GM19043 (cell line): ENCODE results near the gene GCH1.
"Not testable (repeated sequence)": the region's sequence is repeated elsewhere in the genome, so short reads cannot be mapped to it uniquely, and the experiment has no call there.

ENCODE experiments used
- ATAC-seq: cut with Tn5 transposase; IDR thresholded peaks from one replicate; pipeline ENCODE4 v1.9.1; 2021; ENCODE audit warnings: low read depth; ENCODE audit not compliant: unreplicated experiment

GCH1 gene

DNA sequence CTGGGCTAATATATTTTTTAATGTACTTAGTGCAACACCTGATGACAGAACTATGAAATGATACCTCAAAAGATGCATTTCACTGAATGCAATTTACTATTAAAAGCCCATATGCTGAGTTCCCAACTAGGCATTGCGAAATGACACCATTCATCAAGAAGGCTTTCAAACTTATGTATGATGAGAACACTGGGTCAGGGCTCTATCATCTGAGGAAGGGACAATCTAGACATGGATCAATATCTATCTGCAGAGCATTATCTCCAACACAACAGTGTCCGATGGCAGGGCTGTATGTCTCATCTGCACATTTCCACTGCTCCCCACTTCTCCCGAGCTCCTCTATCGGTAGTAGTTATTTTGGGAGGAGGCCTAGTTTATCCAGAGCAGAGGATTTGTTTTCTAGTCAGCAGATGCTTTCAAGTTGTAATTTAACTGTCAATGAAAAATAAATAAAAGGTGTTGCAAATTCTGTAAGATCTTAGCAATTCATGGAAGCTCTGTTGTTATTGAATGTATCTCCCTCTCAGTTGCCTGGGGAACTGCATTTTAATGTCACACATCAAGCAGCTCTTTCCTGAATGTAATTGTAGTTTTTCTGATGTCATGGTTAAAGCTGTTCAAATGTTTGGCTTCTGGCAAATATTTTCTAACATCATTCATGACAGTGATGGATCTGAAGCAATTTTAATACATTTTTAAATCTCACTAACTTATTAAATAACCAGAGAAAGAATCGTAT lies 7.4 kb upstream of the GCH1 start:
- ATAC-seq: no peak

DNA sequence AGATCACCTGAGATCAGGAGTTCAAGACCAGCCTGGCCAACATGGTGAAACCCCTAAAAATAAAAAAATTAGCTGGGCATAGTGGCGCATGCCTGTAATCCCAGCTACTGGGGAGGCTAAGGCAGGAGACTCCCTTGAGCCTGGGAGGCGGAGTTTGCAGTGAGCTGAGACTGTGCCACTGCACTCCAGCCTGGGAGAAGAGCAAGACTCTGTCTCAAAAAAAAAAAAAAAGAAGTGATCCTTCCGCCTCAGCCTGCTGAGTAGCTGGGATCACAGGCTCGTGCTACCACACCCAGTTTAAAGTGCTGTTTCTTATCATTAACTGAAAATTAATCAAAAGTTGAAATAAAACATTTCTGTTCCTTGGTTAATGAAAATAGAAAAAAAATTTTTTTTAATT lies 6.3 kb upstream of the GCH1 start:
- not testable (repeated sequence) for ATAC-seq

DNA sequence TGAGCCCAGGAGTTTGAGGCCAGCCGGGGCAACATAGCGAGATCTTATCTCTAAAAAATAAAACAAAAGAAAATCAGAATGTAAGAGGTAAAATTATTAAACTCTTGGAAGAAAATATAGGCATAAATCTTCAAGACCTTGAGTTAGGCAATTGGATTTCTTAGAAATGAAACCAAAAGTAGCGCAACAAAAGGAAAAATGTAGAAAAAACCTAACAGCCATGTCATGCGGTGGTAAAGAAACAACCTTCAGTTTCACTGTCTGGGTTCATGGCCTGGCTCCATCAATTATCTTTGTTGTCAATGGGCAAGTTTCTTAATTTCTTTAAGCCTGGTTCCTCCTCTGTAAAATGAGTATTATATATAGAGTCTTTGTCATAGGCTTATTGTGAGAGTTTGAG lies 5.6 kb upstream of the GCH1 start:
- ATAC-seq: no peak

DNA sequence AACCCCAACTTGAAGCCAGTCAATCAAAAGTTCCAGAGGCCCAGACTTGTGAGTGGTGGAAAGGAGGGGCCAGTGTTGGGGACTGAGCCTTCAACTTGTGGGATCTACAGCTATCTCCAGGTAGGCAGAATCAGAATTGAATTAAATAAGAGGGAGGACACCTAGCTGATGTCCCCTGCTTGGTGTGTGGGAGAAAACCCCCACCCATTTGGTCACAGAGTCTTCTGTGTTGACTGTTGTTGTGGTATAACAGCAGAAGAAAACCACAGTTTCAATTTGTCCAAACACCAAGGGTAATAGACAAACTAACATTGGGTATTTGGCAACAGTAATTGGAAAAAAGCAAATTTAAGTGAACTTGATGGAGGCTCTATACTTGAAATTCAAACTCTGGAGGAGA lies 3.4 kb upstream of the GCH1 start:
- ATAC-seq: no peak

DNA sequence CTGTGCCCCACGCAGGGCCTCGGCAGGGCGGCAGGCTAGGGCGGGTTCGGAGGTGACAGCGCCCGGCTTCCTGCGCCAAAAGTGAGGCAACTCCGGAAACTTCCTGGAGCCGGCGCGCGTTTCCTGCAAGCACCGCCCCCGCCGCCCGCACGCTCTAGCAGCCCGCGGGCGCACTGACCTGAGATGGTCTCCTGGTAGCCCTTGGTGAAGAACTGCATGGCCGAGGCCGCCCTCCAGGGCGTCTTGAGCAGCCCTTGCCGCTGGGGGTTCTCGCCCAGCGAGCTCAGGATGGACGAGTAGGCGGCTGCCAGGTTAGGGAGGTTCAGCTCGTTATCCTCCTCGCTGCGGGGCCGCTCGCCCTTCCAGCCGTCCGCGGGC lies 494 bp downstream of the GCH1 start:
- ATAC-seq: peak; percentile 43

DNA sequence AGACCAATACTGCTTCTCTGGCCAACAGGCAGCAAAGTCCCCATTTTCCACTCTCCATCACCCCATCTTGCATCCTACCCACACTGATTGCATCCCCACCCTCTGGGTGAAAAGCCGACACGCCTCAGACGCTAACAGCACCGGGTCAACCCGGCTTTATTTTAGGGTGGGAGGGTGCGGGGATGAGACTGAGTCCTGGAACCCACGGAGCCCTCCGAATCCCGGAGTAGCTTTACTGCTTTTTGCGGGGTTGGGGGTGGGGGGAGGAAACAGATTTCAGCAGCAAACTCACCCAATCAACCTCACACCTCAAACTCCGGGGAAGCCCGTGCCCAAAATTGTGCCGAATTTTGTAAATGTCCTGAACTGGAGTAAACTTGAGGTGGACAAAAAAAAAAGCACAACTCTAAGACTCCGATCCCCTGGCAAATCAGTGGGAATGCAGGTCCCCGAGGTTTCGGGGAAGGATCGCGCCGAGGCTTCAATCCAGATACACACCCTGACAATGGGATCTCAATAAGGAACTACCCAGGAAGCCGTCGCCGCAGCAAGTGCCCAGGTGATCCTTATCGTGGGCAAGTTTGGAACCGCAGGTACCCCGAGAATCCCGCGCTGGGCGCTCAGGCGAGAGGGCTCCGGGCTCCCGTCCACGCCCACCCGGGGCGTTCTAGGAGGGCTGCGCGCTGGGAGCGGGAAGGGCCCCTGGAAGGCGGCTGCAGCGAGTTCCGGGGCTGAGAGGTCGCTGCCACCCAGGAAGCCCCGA lies 1.1 kb downstream of the GCH1 start:
- ATAC-seq: no peak

- no peak for ATAC-seq
Observed at GRCh38 chr14:54899573-54899972, 3.1 kb downstream of the GCH1 start.

DNA sequence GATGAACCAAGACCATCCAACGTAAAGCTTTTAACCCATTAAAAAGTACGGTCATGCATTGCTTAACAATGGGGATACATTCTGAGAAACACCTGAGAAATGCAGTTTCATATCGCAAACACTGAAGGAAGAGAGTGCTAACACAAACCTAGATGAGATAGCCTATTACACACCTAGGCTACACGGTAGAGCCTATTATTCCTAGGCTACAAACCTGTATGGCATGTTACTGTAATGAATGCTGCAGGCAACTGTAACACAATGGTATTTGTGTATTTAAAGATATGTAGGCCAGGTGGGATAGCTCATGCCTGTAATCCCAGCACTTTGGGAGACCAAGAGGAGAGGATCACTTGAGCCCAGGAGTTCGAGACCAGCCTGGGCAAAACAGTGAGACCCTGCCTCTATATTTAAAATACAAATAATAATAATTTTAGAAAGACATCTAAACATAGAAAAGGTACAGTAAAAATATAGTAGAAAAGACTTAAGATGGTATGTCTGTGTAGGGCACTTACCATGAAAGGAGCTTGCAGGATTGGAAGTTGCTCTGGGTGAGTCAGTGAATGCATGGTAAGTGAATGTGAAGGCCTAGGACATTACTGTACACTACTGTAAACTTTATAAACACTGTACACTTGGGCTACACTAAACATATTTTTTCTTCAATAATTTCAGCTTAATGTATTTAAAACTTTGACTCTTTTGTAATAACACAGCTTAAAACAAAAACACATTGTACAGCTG lies 4.6 kb downstream of the GCH1 start:
- ATAC-seq: not testable (repeated sequence)

GRCh38 chr14:54895683-54896082 lies 6.9 kb downstream of the GCH1 start:
- ATAC-seq: no peak

GRCh38 chr14:54894995-54895394 lies 7.6 kb downstream of the GCH1 start:
- ATAC-seq: no peak

DNA sequence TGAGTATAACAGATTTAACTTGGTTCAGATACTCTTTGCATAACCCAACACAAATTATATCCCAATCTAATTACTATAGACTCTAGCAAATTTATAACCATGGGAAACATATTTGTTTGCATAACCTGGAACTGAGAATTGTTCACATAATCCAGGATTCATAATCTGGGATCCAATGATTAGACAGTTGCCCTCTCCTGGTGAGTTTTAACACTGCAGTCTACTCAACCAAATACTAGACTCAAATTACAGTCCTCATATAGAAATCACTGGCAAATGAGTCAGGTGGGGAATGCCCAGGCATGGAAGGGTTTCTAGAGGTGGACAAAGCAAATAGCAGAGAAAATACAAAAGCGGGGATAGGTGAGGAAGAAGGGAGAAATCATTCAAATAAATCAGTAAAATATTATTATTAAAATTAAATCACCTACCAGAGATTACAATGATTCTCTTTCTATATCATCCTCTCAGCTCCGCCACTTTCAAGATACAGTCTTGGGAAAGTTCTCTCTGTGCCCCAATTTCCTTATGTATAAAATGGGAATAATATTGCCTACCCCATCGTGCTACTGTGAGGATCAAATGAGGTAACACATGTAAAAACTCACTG lies 9.4 kb downstream of the GCH1 start:
- ATAC-seq: no peak

GRCh38 chr14:54891471-54892245 lies 11.0 kb downstream of the GCH1 start:
- no peak for ATAC-seq

GRCh38 chr14:54890788-54891187 lies 11.8 kb downstream of the GCH1 start:
- peak; percentile 85 for ATAC-seq

DNA sequence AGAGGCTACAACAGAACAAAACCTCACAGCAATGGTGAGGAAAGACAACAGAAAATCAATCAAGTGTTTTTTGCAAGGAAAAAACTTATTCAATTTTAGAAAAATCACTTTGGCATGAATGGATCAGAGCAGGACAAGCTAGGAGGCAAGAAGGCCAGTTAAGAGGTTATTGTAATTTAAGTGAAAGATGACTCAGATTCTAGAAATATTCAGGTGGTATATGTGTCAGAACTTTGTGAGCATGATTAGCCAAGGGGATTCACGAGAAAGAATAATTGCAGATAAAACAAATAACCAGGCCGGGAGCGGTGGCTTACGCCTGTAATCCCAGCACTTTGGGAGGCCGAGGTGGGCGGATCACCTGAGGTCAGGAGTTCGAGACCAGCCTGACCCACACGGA lies 12.7 kb downstream of the GCH1 start:
- no peak for ATAC-seq

DNA sequence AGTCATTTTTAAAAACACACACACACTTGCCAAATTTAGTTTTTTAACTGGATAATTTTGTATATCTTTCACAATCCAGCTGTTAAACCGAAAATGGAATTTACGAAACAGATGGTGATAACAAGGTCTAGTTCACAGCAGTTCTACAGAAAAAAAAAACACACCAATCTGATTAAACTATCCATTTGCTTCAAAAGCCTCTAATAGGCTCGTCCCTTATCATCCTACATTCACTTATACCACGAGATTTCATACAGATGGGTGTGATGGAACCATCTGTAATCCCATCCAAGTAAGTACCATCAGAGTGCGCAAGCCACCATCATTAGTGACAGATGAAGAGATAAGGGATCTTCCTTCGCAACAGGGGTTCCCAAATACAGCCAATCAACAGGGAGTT lies 20.1 kb downstream of the GCH1 start:
- no peak for ATAC-seq

- ATAC-seq: no peak
Observed at GRCh38 chr14:54881761-54882401, 20.7 kb downstream of the GCH1 start.

- ATAC-seq: no peak
Observed at GRCh38 chr14:54881235-54881760, 21.3 kb downstream of the GCH1 start.

DNA sequence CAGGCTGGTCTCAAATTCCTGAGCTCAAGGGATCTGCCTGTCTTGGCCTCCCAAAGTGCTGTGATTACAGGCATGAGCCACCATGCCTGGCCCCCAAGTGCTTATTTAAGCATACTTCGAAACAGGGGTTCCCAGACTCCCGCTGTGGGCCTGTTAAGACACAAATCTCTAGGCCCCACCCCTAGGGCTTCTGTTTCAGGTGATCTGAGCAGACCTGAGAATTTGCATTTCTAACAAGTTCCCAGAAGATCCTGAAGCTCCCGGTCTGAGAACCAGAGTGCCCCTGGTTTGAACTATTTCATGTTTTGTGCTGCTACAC lies 25.0 kb downstream of the GCH1 start:
- ATAC-seq: no peak

GRCh38 chr14:54877015-54877702 lies 25.5 kb downstream of the GCH1 start:
- ATAC-seq: no peak
